Muscle layer of colon (tissue), 2 donors: ENCODE measurements around the gene EPS15.

Experiments
- H3K27ac ChIP-seq: one replicate; pipeline ENCODE4 v1.7.0; 2013; ENCODE audit warnings: low read depth, mild to moderate bottlenecking, low read length, moderate library complexity
- H3K27me3 ChIP-seq, 2 donors: one replicate each; pipeline ENCODE4 v1.7.0; 2013; ENCODE audit warnings: low read length in 2 of 2, mild to moderate bottlenecking in 2 of 2; ENCODE audit not compliant: insufficient read depth in 2 of 2, control insufficient read depth in 1 of 2
- H3K36me3 ChIP-seq: one replicate; pipeline ENCODE4 v1.7.0; 2013; ENCODE audit warnings: mild to moderate bottlenecking, low read length; ENCODE audit not compliant: insufficient read depth
- H3K4me1 ChIP-seq: one replicate; pipeline ENCODE4 v1.7.0; 2013; ENCODE audit warnings: mild to moderate bottlenecking, low read length; ENCODE audit not compliant: insufficient read depth
- H3K4me3 ChIP-seq, 2 donors: one replicate each; pipeline ENCODE4 v1.7.0; 2013; ENCODE audit warnings: low read length in 2 of 2, low read depth in 1 of 2, mild to moderate bottlenecking in 1 of 2, moderate library complexity in 1 of 2
- H3K9ac ChIP-seq: one replicate; pipeline ENCODE4 v1.7.0; 2013; ENCODE audit warnings: low read length
- H3K9me3 ChIP-seq: one replicate; pipeline ENCODE4 v1.7.0; 2013; ENCODE audit warnings: mild to moderate bottlenecking, low read length
- donor health status: abdominal sarcoma.
- donor health status: Adenocarcinoma of cecum.

EPS15 gene

DNA sequence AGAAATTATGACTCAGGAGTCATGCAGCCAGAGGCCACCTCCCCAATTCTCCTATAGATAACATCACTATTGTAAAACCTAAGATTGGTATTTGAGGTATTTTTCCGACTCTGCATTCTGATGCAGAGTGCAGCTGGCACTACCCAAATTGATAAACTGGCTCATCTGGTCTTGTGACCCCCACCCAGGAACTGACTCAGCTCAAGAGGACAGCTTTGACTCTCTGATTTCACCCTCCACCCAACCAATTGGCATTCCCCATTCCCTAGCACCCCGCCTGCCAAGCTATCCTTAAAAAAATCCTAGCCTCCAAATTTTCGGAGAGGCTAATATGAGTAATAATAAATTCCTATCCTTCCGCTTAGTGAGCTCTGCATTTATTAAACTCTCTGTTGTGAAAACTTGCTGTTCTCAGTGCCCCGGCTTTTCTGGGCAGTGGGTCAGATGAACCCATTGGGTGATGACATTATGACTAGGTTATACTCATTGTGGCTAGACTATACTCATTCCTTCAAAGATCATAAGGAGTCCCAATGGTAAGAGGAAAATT is 39.4 kb upstream of the EPS15 start:
- Histone ChIP-seq H3K4me1 (peaks cover 3% of the 10 kb centered on the region), H3K9me3 (no peaks in the 10 kb centered on the region), H3K36me3 (no peaks in the 10 kb centered on the region), H3K27ac (no peak overlapping the region), H3K27me3 (no peaks in the 10 kb centered on the region), H3K4me3 (no peak overlapping the region), H3K9ac (no peak overlapping the region)

DNA sequence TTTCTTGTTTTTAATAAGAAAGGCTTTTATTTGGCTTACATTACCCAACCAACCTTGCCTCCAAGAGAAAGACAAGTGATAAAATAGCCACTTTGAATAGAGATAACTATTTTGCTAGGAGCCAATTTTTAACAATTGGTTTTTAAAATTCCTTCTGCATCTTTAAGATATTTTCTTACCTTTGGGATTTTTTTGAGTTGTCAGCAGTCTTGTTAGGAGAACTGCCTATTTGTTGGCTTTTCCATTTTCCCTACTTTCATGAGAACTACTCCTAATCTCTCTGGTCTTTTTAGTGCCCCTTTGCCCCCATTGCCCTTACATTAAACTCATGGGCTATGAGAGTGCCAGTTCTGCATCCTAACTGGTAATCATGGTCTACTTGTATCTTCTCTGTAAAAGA is 38.1 kb upstream of the EPS15 start:
- no peak overlapping the region for H3K9ac ChIP-seq
- no peak overlapping the region for H3K4me3 ChIP-seq
- H3K9me3 ChIP-seq, result no peaks in the 10 kb centered on the region
- no peak overlapping the region for H3K27ac ChIP-seq
- no peaks in the 10 kb centered on the region for H3K4me1 ChIP-seq
- H3K36me3 ChIP-seq, result no peaks in the 10 kb centered on the region
- no peaks in the 10 kb centered on the region for H3K27me3 ChIP-seq

DNA sequence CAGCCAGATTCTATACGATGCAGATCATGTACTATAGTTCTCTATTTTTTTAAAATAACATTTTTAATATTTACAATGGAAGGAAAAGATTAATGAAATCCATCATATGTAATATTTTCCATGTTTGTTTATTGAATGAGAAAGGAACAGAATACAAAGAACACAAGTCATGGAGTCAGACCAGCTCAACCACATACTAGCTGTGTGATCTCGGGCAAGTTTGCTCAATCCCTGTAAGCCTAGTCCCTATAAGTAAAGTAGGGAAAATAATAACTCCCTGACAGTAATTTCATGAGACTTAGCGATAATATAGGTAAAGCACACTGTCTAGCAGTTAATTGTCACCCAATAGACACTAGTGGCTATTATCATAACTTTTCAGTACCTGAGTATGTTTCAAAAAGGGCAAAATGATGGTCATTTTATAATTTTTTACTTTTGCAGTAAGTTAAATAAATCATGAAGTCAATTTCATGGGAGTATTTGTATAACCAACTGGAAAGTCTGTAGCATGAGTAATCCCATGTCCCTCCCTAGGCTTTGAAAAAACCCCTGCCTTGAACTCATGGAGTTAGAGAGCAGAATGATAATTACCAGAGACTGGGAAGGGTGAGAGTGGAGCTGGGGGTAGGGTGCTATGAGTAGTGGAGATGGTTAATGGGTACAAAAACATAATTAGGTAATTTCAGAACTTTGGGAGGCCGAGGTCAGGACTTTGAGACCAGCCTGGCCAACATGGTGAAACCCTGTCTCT is 37.0 kb upstream of the EPS15 start:
- H3K4me1 ChIP-seq, result no peaks in the 10 kb centered on the region
- H3K9me3 ChIP-seq, result no peaks in the 10 kb centered on the region
- no peak overlapping the region for H3K27ac ChIP-seq
- H3K27me3 ChIP-seq, result no peaks in the 10 kb centered on the region
- H3K9ac ChIP-seq, result no peak overlapping the region
- no peak overlapping the region for H3K4me3 ChIP-seq
- H3K36me3 ChIP-seq, result no peaks in the 10 kb centered on the region

DNA sequence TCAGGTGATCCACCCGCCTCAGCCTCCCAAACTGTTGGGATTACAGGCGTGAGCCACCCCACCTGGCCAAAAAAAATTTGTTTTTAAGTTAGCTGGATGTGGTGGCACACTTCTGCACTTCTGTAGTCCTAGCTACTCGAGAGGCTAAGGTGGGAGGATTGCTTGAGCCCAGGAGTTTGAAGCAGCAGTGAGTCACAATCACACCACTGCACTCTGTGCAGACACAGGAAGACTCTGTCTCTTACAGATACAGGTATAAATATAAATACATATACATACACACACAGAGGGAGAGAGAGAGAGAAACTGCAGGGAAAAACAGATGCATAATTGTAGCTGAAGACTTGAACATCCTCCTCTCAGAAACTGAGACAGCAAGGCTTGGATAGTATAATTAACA is 34.8 kb upstream of the EPS15 start:
- Histone ChIP-seq H3K9ac (no peak overlapping the region), H3K9me3 (no peaks in the 10 kb centered on the region), H3K27ac (no peak overlapping the region), H3K4me1 (no peaks in the 10 kb centered on the region), H3K4me3 (no peak overlapping the region), H3K36me3 (no peaks in the 10 kb centered on the region), H3K27me3 (no peaks in the 10 kb centered on the region)

DNA sequence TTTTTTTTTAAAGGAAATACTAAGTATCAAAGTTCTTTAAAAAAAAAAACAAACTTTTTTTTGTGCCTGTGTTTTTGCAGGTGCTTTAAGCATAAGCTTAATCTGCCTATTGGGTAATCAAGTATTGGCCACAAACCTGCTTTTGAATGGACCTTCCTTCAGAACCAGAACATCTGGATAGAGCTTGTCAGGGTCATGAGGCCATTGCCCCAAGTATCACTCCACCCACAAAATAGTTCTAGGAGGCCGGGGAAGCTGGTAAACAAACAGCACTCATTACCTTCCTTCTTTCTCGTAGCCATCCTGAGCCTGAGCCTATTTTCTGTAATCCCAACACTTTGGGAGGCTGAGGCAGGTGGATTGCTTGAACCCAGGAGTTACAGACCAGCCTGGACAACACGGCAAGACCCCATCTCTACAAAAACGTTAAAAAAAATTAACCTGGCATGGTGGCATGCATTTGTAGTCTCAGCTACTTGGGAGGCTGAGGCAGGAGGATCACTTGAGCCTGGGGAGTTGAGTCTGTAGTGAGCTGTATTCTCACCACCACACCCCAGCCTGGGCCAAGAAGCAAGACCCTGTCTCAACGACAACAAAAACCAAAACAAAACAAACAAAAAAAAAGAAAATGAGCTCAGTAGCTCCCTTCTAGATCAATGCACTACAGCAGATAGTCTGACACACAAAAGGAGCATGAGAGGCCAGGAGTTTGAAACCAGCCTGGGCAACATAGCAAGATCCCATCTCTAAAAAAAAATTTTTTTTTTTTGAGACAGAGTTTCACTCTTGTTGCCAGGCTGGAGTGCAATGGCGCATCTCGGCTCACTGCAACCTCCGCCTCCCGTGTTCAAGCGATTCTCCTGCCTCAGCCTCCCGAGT is 34.1 kb upstream of the EPS15 start:
- no peaks in the 10 kb centered on the region for H3K9me3 ChIP-seq
- H3K27ac ChIP-seq, result no peak overlapping the region
- H3K9ac ChIP-seq, result no peak overlapping the region
- no peak overlapping the region for H3K4me3 ChIP-seq
- no peaks in the 10 kb centered on the region for H3K4me1 ChIP-seq
- H3K27me3 ChIP-seq, result no peaks in the 10 kb centered on the region
- no peaks in the 10 kb centered on the region for H3K36me3 ChIP-seq

DNA sequence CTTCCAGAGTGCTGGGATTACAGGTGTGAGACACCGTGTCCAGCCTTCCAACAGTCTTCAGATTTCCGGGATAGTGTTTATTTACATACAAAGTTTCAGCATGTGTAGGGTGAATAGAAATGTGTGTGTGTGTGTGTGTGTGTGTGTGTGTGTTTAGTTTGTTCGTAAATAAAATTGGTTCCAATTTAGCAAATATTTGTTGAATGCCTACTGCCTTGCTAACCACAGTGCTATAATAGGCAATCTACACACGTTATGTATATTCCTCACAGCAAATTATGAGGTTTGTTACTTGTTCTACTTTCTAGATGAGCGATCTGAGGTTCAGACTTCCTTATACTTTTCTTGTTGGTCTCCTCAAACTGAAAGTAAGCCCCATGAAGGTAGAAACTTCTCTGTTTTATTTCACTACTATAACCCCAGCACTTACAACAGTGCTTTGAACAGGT is 32.8 kb upstream of the EPS15 start:
- H3K4me3 ChIP-seq, result no peak overlapping the region
- H3K9ac ChIP-seq, result no peak overlapping the region
- H3K36me3 ChIP-seq, result no peaks in the 10 kb centered on the region
- no peak overlapping the region for H3K27ac ChIP-seq
- no peaks in the 10 kb centered on the region for H3K9me3 ChIP-seq
- no peaks in the 10 kb centered on the region for H3K27me3 ChIP-seq
- no peaks in the 10 kb centered on the region for H3K4me1 ChIP-seq

DNA sequence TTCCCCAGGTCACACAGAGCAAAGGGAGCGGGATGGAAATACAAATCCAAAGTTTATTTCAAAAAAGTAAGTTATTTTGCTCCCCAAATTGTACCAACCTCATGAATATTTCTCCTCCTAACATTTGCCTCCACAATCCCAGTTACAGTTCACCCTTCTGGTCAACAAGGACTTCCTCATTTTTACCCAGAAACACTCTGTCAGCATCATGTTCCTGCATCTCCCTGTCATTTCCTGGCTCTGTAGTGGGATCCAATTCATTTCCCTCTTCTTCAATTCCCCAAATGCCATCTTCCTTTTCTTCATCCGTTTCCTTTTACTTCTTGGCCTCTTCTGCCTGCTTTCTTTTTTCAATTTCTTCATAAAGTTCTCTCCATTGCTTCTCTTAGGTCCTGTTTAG is 32.0 kb upstream of the EPS15 start:
- H3K27me3 ChIP-seq, result no peaks in the 10 kb centered on the region
- H3K4me1 ChIP-seq, result no peaks in the 10 kb centered on the region
- no peak overlapping the region for H3K4me3 ChIP-seq
- no peak overlapping the region for H3K9ac ChIP-seq
- no peak overlapping the region for H3K27ac ChIP-seq
- no peaks in the 10 kb centered on the region for H3K9me3 ChIP-seq
- H3K36me3 ChIP-seq, result no peaks in the 10 kb centered on the region

DNA sequence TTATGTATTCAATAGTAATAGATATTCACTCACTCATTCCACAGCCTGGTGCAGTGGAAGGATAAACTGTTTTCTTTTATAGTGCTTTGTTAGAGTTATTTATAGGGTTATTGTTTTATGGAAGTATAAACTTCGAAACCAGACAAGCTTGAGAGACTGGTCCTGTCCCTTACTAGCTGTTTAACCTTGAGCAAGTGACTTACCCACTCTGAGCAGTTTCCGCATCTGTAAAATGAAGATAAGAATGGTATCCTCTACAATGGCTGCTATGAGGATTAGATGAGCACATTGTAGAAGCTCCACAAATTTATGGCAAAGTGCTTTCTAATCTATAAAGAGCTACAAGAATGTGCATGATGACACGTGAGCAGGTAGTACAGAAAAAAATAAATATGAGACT is 30.8 kb upstream of the EPS15 start:
- Histone ChIP-seq H3K9ac (no peak overlapping the region), H3K4me1 (no peaks in the 10 kb centered on the region), H3K4me3 (no peak overlapping the region), H3K9me3 (no peaks in the 10 kb centered on the region), H3K27ac (no peak overlapping the region), H3K36me3 (no peaks in the 10 kb centered on the region), H3K27me3 (no peaks in the 10 kb centered on the region)

DNA sequence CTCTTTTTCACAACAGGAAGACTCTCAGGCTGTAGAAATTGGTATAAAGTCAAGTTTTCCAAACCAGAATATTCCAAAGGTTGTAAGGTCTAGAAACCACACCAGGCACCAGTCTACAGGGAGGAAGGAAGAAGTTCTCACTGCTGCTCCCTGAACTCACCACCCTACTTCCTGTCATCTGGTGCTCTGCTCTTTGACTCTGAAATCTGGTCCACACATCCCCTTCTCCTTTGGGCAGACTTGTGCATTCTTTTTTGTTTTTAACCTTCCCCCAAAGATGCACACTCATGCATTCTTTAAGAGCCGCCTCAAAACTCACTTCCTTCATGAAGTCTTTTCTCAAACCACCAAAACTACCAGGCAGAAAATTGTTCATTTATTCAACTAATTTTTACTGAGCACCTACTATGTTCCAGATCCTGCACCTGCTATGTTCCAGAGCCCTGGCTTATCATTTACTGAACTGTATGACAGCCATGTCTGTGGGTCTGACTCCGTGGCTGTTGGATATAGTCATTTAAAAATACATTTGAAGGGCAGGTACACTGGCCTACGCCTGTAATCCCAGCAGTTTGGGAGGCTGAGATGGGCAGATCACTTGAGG is 30.1 kb upstream of the EPS15 start:
- no peaks in the 10 kb centered on the region for H3K4me1 ChIP-seq
- H3K36me3 ChIP-seq, result no peaks in the 10 kb centered on the region
- no peaks in the 10 kb centered on the region for H3K9me3 ChIP-seq
- H3K9ac ChIP-seq, result no peak overlapping the region
- H3K27ac ChIP-seq, result no peak overlapping the region
- H3K4me3 ChIP-seq, result no peak overlapping the region
- H3K27me3 ChIP-seq, result no peaks in the 10 kb centered on the region

DNA sequence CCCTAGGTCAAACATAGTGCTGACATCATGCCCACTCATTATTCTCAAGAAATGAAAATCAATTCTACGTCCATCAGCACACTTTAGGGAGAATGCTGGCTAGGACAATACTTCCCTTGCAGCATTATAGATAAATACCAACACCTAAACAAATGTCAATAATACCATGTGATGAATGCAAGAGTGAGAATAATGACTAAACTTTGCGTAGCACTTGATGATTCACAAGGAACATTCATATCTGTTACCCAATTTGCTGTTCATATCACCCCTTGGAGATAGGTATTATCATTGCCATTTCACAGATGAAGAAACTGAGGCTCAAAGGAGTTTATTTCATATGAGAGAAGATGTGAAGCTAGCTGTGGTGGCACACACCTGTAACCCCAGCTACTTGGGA is 24.8 kb upstream of the EPS15 start:
- no peak overlapping the region for H3K27ac ChIP-seq
- H3K36me3 ChIP-seq, result no peaks in the 10 kb centered on the region
- H3K9ac ChIP-seq, result no peak overlapping the region
- H3K4me1 ChIP-seq, result no peaks in the 10 kb centered on the region
- H3K4me3 ChIP-seq, result no peak overlapping the region
- H3K27me3 ChIP-seq, result no peaks in the 10 kb centered on the region
- H3K9me3 ChIP-seq, result no peaks in the 10 kb centered on the region

DNA sequence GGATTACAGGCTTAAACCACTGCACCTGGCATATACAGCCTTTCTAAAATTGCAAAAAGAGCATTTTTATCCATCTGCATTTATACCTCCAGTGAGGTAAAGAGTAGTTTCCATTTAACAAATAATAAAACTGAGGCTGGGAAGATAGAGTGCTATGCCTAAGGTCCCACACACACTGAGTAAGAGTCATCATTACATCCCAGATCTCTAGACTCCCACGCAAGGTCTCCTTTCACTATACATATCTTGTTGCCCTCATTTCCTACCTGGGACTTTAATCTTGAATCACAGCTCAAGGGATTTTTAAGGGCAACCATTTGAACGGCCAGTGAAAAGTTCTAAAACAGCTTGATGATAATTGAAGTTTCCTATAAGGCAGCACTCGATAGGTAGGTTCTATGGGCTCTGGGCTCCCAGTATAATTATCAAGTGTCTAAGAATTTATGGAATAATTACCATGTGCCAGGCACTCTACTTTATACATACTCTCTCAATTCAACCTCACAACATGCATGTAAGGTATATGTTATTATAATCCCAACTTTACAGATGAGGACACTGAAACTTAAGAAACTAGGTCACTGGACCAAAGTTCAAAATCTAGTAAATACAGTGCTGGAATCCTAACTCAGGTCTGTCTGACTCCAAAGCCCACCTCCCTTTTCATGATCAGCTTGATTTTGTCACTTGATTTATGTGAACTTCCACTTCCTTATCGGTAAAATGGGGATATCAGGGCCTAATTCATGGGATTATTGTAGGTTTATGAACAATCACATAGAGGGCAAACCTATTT is 23.3 kb upstream of the EPS15 start:
- Histone ChIP-seq H3K36me3 (no peaks in the 10 kb centered on the region), H3K27me3 (no peaks in the 10 kb centered on the region), H3K4me3 (no peak overlapping the region), H3K4me1 (no peaks in the 10 kb centered on the region), H3K9ac (no peak overlapping the region), H3K27ac (no peak overlapping the region), H3K9me3 (no peaks in the 10 kb centered on the region)
